PC-9 (cell line): ENCODE data around the gene UBE2C. TPM values are rescaled to one million over a fixed set of nuclear protein-coding genes. Genes with fewer than 3 reads are reported as not detected.

Source experiments
- BruUV-seq: library from RNA; stranded (reverse); fragments of 400-500 nt; replicated peaks from 2 replicates; lab custom pipeline; 2021; lab: Mats Ljungman, UMichigan
- CTCF ChIA-PET: fragments of 300-600 bp; sonication (Branson Sonifier 250); formaldehyde crosslinking; loops from one replicate; lab custom pipeline; 2022; ENCODE audit warnings: antibody characterized with exemption; lab: Charles Lee
- POLR2A ChIA-PET: fragments of 300-600 bp; sonication (Branson Sonifier 250); formaldehyde crosslinking; loops from one replicate; lab custom pipeline; 2022; ENCODE audit warnings: antibody characterized with exemption; ENCODE audit not compliant: unreplicated experiment; lab: Charles Lee
- DNase-seq, 2 experiments: peaks; one replicate each; pipeline versions ENCODE4 v3.0.0 to v3.0.0-alpha.2; 2015 to 2022; ENCODE audit warnings: mixed read lengths in 1 of 2
- H2AFZ ChIP-seq: fragments of 200-600 bp; sonication (generic); 2 replicates; pipeline ENCODE4 v1.8.1; 2017; ENCODE audit warnings: antibody characterized with exemption
- H3F3A ChIP-seq: fragments of 200-600 bp; sonication (generic); 2 replicates; pipeline ENCODE4 v1.8.1; 2017; ENCODE audit warnings: antibody characterized with exemption, mild to moderate bottlenecking, low read depth; ENCODE audit not compliant: insufficient read depth
- H3K27ac ChIP-seq: fragments of 200-600 bp; sonication (generic); 2 replicates; pipeline ENCODE4 v1.6.1; 2016; ENCODE audit warnings: mixed run types
- H3K27me3 ChIP-seq: fragments of 200-600 bp; sonication (generic); 2 replicates; pipeline ENCODE4 v1.6.1; 2016; ENCODE audit warnings: low read depth, mixed run types; ENCODE audit not compliant: insufficient read depth
- H3K36me3 ChIP-seq: fragments of 200-600 bp; sonication (generic); 2 replicates; pipeline ENCODE4 v1.6.1; 2016; ENCODE audit warnings: low read depth, mixed run types
- H3K4me1 ChIP-seq: fragments of 200-600 bp; sonication (generic); replicated peaks from 2 replicates; pipeline ENCODE4 v1.6.1; 2016; ENCODE audit warnings: mixed run types; ENCODE audit not compliant: insufficient read depth
- H3K4me2 ChIP-seq: fragments of 200-600 bp; sonication (generic); 2 replicates; pipeline ENCODE4 v1.6.1; 2017; ENCODE audit warnings: mixed run types
- H3K4me3 ChIP-seq: fragments of 200-600 bp; sonication (generic); 2 replicates; pipeline ENCODE4 v1.6.1; 2016; ENCODE audit warnings: mixed run types
- H3K79me2 ChIP-seq: fragments of 200-600 bp; sonication (generic); 2 replicates; pipeline ENCODE4 v1.6.1; 2017; ENCODE audit warnings: low read depth, mixed run types
- H3K9me2 ChIP-seq: fragments of 200-600 bp; sonication (generic); 2 replicates; pipeline ENCODE4 v1.8.1; 2017; ENCODE audit warnings: mild to moderate bottlenecking; ENCODE audit not compliant: insufficient read depth
- H3K9me3 ChIP-seq: fragments of 200-600 bp; sonication (generic); 2 replicates; pipeline ENCODE4 v1.8.1; 2016; ENCODE audit warnings: low read depth; ENCODE audit not compliant: insufficient read depth
- H4K20me1 ChIP-seq: fragments of 200-600 bp; sonication (generic); 2 replicates; pipeline ENCODE4 v1.8.1; 2017; ENCODE audit not compliant: insufficient read depth
- CTCF ChIP-seq: fragments of 200-600 bp; sonication (generic); conservative IDR thresholded peaks from 2 replicates; pipeline ENCODE4 v1.6.1; 2017; ENCODE audit warnings: mixed run types, antibody characterized with exemption, mild to moderate bottlenecking, moderate library complexity
- EZH2 ChIP-seq: fragments of 200-600 bp; sonication (generic); IDR thresholded peaks from 2 replicates; pipeline ENCODE4 v1.8.0; 2017; ENCODE audit warnings: antibody characterized with exemption, low read depth
- intact Hi-C: fragments of 100-400 bp; cut with micrococcal nuclease; formaldehyde crosslinking; loops from one replicate; pipeline ENCODE4 v1.10.0; 2022; ENCODE audit not compliant: unreplicated experiment
- total RNA-seq: library from RNA; stranded (reverse); gene quantifications from 2 replicates; pipeline ENCODE4 v1.2.3, GENCODE V29; 2021

UBE2C gene
- total RNA-seq, 1 experiment from 2014 or later = 207 TPM

- BruUV-seq = no TSS peak
- POLR2A ChIA-PET = interaction anchor here (0.6 kb wide), 1 partner anchor 49 kb away, joined by 5 read pairs; no protein-coding TSS in a partner anchor
These were observed 36.0 kb downstream of the UBE2C start for GRCh38 chr20:45848421-45848820.

GRCh38 chr20:45848969-45849582 lies 36.6 kb downstream of the UBE2C start:
- Histone ChIP-seq H2AFZ (no peak overlapping the region), H4K20me1 (no peaks in the 10 kb centered on the region), H3K79me2 (no peaks in the 10 kb centered on the region), H3K4me2 (no peak overlapping the region), H3K9me3 (no peaks in the 10 kb centered on the region), H3K9me2 (no peaks in the 10 kb centered on the region), H3K36me3 (0 out of 2 replicates have a peak, but pooled peaks cover 7% of the 10 kb centered on the region), H3K27ac (no peak overlapping the region), H3F3A (no peaks in the 10 kb centered on the region), H3K4me3 (no peak overlapping the region), H3K27me3 (no peaks in the 10 kb centered on the region), H3K4me1 (no peaks in the 10 kb centered on the region)
- intact Hi-C loops = no loop called here
- TF ChIP-seq CTCF (no peak), EZH2 (no peak)
- ChIA-PET POLR2A (interaction anchor here (0.7 kb wide), 1 partner anchor 1507 kb away, joined by 4 read pairs; no protein-coding TSS in a partner anchor), CTCF (no interaction called here)
- BruUV-seq = no TSS peak
- DNase-seq = no peak

More at GRCh38 chr20:45848421-45848820, 36.0 kb downstream of the UBE2C start:
- Histone ChIP-seq H3K4me3 (no peak overlapping the region), H3K27me3 (no peaks in the 10 kb centered on the region), H3K9me2 (no peaks in the 10 kb centered on the region), H2AFZ (no peak overlapping the region), H3K4me1 (no peaks in the 10 kb centered on the region), H3K9me3 (no peaks in the 10 kb centered on the region), H3K36me3 (0 out of 2 replicates have a peak, but pooled peaks cover 9% of the 10 kb centered on the region), H3F3A (no peaks in the 10 kb centered on the region), H3K4me2 (no peak overlapping the region), H3K27ac (no peak overlapping the region), H4K20me1 (no peaks in the 10 kb centered on the region), H3K79me2 (no peaks in the 10 kb centered on the region)
- intact Hi-C loops = no loop called here
- no peak for DNase-seq
- TF ChIP-seq EZH2 = no peak
- no peak for TF ChIP-seq CTCF
- CTCF ChIA-PET = no interaction called here

GRCh38 chr20:45850238-45850637 lies 37.8 kb downstream of the UBE2C start:
- TF ChIP-seq CTCF (no peak), EZH2 (no peak)
- intact Hi-C loops = no loop called here
- no peak overlapping the region for H2AFZ ChIP-seq
- H3K9me3 ChIP-seq = no peaks in the 10 kb centered on the region
- no peak overlapping the region for H3K4me3 ChIP-seq
- ChIA-PET POLR2A (interaction anchor here (0.6 kb wide), 1 partner anchor 27 kb away, joined by 4 read pairs; no protein-coding TSS in a partner anchor), CTCF (no interaction called here)
- H3F3A ChIP-seq = no peaks in the 10 kb centered on the region
- no peaks in the 10 kb centered on the region for H4K20me1 ChIP-seq
- H3K79me2 ChIP-seq = peaks cover 6% of the 10 kb centered on the region; the same call in 1 of the 2 replicates
- no peak for DNase-seq
- H3K4me2 ChIP-seq = no peak overlapping the region
- no peaks in the 10 kb centered on the region for H3K4me1 ChIP-seq
- H3K27ac ChIP-seq = no peak overlapping the region
- no TSS peak for BruUV-seq
- H3K36me3 ChIP-seq = no peaks in the 10 kb centered on the region
- no peaks in the 10 kb centered on the region for H3K9me2 ChIP-seq
- H3K27me3 ChIP-seq = no peaks in the 10 kb centered on the region
